Measurements from ENCODE around the gene KIAA1958. TPM values are rescaled to one million over a fixed set of nuclear protein-coding genes. Genes with fewer than 3 reads are reported as not detected.

KIAA1958 gene
- total and polyA plus RNA-seq, 2 donors (not counting 1 experiment from before 2014, with no cell fraction given), result 2.4 to 15.3 TPM

GRCh38 chr9:112624711-112625707 lies 138.4 kb downstream of the KIAA1958 start:
- Mint-ChIP-seq H3K27me3 (no peaks in the 10 kb centered on the region), H3K9me3 (ENCODE audit: insufficient read depth) (no peaks in the 10 kb centered on the region), H3K4me3 (no peak overlapping the region), H3K27ac (no peak overlapping the region), H3K4me1 (peaks cover 4% of the 10 kb centered on the region)
- no peaks in the 10 kb centered on the region for H3K27me3 ChIP-seq (replicated peaks in 1 of 4; ENCODE audit: control extremely low read depth in 1 of 4, control insufficient read depth in 3 of 4, insufficient read depth in 4 of 4, low read length in 3 of 4)
- ChIA-PET CTCF (no interaction called here), POLR2A (no interaction called here)
- no peaks in the 10 kb centered on the region for H3K79me2 ChIP-seq (ENCODE audit: control insufficient read depth, insufficient read depth, low read length)
- H3K4me1 ChIP-seq (ENCODE audit: control insufficient read depth in 2 of 2, insufficient read depth in 2 of 2, low read length in 2 of 2), result no peaks in the 10 kb centered on the region
- no peak overlapping the region for H3K27ac ChIP-seq (ENCODE audit: low read length in 2 of 2)
- no peaks in the 10 kb centered on the region for H3K36me3 ChIP-seq (replicated peaks in 1 of 2; ENCODE audit: control extremely low read depth in 1 of 2, control insufficient read depth in 1 of 2, extremely low read depth in 1 of 2, insufficient read depth in 2 of 2, low read length in 1 of 2)
- no peak for DNase-seq
- H3K4me2 ChIP-seq (replicated peaks; ENCODE audit: low read depth, low read length, poor library complexity, severe bottlenecking), result no peak overlapping the region
- no peak overlapping the region for H3K4me3 ChIP-seq (ENCODE audit: control extremely low read depth in 1 of 5, extremely low read depth in 1 of 5, insufficient read depth in 1 of 5, low read depth in 2 of 5, low read length in 4 of 5)
- WGBS (ENCODE audit: insufficient coverage), result 95% methylated on average over 3 of the region's 7 CpGs
- no peaks in the 10 kb centered on the region for H4K20me1 ChIP-seq (ENCODE audit: control insufficient read depth, insufficient read depth, low read length, poor library complexity, severe bottlenecking)
- TF ChIP-seq CTCF (IDR thresholded peaks at IDR 0.05), result no peak
- no peak for TF ChIP-seq EZH2 (IDR thresholded peaks at IDR 0.05; ENCODE audit: borderline replicate concordance, insufficient read depth, low read depth, low read length, poor library complexity, severe bottlenecking)
- no peaks in the 10 kb centered on the region for H3K9me3 ChIP-seq (ENCODE audit: control extremely low read depth in 1 of 3, control insufficient read depth in 2 of 3, insufficient read depth in 1 of 3, low read length in 2 of 3)
- no peak overlapping the region for H2AFZ ChIP-seq (ENCODE audit: insufficient read depth, low read depth, low read length, poor library complexity, severe bottlenecking)
- ATAC-seq (ENCODE audit: low read depth), result no peak
- intact Hi-C loops (cut with micrococcal nuclease), result no loop called here
- H3K9ac ChIP-seq (ENCODE audit: low read length), result no peak overlapping the region
